ENCODE data around the gene MEI4.
"Not testable (repeated sequence)": the region's sequence is repeated elsewhere in the genome, so short reads cannot be mapped to it uniquely, and the experiment has no call there.

The MEI4 gene

DNA sequence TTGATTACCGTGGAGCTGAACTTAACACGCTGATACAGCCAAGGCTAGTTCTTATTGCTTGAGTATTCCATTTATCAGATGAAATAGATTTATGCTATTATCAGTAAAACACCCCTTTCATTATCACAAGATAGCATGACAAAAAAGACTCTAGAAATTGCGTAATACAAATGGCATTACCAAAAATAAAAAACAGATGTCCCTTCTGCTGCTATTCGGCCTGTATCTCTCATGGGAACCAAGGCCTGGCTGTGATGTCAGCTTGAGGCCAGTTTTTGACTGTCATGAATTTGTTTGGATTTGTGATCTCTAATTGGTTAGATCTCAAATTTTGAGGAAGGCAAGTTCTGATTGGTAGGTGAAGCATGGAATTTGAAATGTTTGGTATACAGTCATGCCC lies 25.2 kb downstream of the MEI4 start:
- DNase-seq (ENCODE audit: low read depth) = no peak

GRCh38 chr6:77683515-77683914 lies 30.7 kb downstream of the MEI4 start:
- no peak for DNase-seq (ENCODE audit: low read depth)

DNA sequence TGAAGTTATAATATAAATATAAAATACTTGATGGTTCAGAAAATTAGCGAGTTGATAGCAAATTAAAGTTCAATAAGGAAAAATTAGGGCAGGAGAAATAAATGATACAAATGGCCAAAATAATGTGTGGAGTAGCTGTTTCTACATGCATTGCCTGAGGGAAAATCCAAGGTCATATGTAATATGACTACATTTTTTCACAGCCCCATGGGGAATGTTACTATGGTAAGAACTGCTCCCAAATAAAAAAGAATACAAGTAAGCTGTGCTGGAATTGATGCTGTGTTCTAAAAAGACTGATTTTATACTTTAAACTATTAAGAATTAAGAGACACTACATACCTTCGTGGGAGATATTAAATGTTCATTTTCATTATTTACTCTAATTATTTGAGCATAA lies 34.1 kb downstream of the MEI4 start:
- no peak for DNase-seq (ENCODE audit: low read depth)

DNA sequence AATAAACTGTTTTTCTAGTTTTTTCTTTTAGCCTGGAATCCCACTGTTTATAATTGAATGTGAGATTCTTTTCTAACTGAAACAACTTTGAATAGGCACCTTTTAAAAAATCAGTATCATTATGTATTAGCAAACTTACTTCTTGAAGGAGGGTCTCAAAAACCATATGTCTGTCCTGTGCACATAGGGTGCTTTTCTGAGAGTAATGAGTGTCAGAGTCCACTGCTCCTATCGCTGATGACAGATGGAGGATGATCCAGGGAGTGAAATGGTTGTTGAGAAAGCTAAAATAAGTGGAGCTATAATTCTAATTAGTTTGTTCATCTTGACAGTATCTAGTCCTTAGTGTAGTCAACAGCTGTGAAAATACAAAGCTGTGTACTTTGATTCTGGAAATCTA lies 35.8 kb downstream of the MEI4 start:
- DNase-seq (ENCODE audit: low read depth) = no peak

GRCh38 chr6:77700095-77700494 lies 47.3 kb downstream of the MEI4 start:
- not testable (repeated sequence) for DNase-seq (ENCODE audit: low read depth)

GRCh38 chr6:77707603-77708002 lies 54.8 kb downstream of the MEI4 start:
- no peak for DNase-seq (ENCODE audit: low read depth)

GRCh38 chr6:77715588-77715987 lies 62.7 kb downstream of the MEI4 start:
- no peak for DNase-seq (ENCODE audit: low read depth)

- DNase-seq (ENCODE audit: low read depth) = no peak
Observed at GRCh38 chr6:77716311-77716710, 63.5 kb downstream of the MEI4 start.

DNA sequence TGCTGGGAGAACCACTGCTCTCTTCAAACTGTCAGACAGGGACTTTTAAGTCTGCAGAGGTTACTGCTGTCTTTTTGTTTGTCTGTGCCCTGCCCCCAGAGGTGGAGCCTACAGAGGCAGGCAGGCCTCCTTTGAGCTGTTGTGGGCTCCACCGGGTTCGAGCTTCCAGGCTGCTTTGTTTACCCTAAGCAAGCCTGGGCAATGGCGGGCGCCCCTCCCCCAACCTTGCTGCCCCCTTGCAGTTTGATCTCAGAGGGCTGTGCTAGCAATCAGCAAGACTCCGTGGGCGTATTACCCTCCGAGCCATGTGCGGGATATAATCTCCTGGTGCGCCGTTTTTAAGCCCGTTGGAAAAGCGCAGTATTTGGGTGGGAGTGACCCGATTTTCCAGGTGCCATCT lies 83.2 kb downstream of the MEI4 start:
- DNase-seq (ENCODE audit: low read depth) = not testable (repeated sequence)

DNA sequence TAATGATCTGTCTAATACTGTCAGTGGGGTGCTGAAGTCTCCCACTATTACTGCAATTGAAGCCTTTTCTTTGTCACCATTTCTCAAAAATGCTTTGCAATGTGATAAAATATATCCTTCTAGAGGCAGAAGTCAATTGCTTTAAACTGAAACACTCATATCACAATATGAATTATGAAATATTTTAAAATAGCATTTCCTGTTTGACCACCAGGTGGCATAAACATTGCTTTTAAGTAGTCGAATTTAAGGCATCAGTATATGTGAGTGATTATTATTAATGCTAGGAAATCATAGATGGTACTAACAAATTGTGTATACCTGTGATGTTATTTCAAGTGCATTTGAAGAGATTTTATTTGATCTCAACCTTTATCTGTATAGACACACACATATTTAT lies 87.5 kb downstream of the MEI4 start:
- no peak for DNase-seq (ENCODE audit: low read depth)

DNA sequence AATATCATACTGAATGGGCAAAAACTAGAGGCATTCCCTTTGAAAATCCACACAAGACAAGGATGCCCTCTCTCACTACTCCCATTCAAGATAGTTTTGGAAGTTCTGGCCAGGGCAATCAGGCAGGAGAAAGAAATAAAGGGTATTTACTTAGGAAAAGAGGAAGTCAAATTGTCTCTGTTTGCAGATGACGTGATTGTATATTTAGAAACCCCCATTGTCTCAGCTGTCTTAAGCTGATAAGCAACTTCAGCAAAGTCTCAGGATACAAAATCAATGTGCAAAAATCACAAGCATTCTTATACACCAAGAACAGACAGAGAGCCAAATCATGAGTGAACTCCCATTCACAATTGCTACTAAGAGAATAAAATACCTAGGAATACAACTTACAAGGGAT lies 99.3 kb downstream of the MEI4 start:
- not testable (repeated sequence) for DNase-seq (ENCODE audit: low read depth)

- DNase-seq (ENCODE audit: low read depth) = no peak
Observed at GRCh38 chr6:77762386-77762785, 109.5 kb downstream of the MEI4 start.

GRCh38 chr6:77763124-77763523 lies 110.3 kb downstream of the MEI4 start:
- DNase-seq (ENCODE audit: low read depth) = no peak

DNA sequence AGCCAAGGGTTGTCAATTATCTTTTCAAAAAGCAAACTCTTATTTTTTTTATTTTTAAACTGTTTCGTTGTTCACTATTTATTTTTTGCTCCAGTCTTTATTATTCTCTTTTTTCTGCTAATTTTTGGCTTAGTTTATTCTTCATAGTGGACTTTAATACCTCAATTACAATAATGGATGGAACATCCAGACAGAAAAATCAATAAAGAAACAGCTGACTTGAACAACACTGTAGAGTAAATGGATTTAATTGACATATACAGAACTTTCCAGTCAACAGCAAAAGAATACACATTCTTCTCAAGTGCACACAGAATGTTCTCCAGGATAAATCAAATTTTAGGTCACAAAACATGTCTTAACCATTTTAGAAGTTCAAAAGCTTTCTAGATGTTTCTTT lies 111.5 kb downstream of the MEI4 start:
- DNase-seq (ENCODE audit: low read depth) = no peak

DNA sequence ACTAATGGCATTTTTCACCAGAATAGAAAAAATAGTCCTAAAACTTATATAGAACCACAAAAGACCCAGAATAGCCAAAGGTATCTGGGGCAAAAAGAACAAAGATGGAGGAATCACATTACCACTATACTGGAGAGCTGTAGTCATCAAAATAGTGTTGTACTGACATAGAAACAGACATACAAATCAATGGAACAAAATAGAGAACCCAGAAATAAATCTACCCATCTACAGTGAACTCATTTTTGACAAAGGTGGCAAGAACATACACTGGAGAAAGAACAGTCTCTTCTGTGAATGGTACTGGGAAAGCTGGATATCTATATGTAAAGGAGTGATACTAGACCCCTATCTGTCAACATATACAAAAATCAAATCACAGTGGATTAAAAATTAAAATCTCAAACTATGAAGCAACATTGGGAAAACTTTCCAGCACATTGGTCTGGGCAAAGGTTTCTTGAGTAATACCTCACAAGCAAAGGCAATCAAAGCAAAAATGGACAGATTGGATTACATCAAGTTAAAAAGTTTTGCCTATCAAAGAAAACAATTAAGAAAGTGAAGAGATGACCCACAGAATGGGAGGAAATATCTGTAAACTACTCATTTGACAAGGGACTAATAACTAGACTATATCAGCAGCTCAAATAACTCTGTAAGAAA lies 120.5 kb downstream of the MEI4 start:
- no peak for DNase-seq (ENCODE audit: low read depth)

GRCh38 chr6:77774457-77774856 lies 121.6 kb downstream of the MEI4 start:
- DNase-seq (ENCODE audit: low read depth) = no peak

- DNase-seq (ENCODE audit: low read depth) = no peak
Observed at GRCh38 chr6:77776441-77776840, 123.6 kb downstream of the MEI4 start.

GRCh38 chr6:77778527-77778926 lies 125.7 kb downstream of the MEI4 start:
- no peak for DNase-seq (ENCODE audit: low read depth)

- no peak for DNase-seq (ENCODE audit: low read depth)
Observed at GRCh38 chr6:77786935-77787629, 134.2 kb downstream of the MEI4 start.

DNA sequence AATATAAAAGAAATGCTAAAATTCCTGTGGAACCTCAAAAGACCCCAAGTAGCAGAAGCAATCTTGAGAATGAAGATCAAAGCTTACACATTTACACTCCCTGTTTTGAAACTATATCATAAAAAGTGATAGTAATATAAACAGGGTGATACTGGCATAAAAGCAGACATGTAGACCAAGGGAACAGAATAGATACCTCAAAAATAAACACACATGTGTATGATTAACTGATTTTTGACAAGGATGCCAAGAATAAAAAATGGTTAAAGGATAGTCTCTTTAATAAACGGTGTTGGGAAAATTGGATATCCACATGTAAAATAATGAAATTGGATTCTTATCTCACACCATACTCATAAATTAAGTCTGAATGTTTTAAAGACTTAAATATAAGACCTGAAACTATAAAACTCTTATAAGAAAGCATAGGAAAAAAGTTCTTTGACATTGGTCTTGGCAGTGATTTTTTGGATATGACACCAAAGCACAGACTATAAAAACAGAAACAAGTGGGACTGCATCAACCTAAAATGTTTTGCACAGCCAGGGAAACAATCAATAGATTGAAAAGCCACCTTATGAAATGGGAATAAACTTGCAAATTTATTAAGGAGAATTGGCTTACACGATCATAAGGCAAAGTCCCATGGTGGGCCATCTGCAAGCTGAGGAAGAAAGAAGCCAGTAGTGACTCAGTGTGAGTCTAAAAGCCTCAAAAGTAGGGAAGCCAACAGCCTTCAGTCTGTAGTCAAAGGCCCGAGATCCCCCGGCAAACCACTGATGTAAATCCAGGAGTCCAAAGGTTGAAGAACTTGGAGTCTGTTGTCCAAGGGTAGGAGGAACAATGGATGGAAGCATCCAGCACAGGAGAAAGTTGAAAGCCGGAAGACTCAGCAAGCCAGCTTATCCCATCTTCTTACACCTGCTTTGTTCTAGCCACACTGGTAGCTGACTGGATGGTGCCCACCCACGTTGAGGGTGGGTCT lies 144.3 kb downstream of the MEI4 start:
- no peak for DNase-seq (ENCODE audit: low read depth)

GRCh38 chr6:77812304-77812703 lies 159.5 kb downstream of the MEI4 start:
- DNase-seq (ENCODE audit: low read depth) = no peak

GRCh38 chr6:77813090-77813489 lies 160.3 kb downstream of the MEI4 start:
- DNase-seq (ENCODE audit: low read depth) = no peak

DNA sequence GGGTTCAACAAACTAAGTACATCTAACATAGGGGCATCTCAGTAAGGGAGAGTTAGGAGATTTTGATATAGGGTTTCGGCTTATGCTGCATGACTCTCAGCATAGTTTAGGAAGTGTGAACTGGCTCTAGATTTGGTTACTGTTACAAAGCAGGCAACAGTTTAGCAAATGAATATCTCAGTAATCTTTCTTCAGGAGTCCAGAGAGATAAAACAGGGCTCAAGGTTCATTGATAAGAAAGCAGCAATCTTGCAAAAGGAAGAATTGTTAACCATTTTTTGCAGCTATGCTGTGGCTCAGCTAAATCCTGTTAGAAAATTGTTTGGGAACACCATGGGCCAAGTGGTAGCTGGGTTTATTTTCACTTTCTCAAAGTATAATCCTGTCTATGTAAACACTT lies 161.3 kb downstream of the MEI4 start:
- no peak for DNase-seq (ENCODE audit: low read depth)
